ENCODE results near the gene ATG3. TPM values are rescaled to one million over a fixed set of nuclear protein-coding genes. Genes with fewer than 3 reads are reported as not detected.
"Not testable (repeated sequence)": the region's sequence is repeated elsewhere in the genome, so short reads cannot be mapped to it uniquely, and the experiment has no call there.

ATG3 gene
- total and polyA plus RNA-seq, 2 of the 8 experiments (the other 6 are each of a cell fraction or from before 2014, with no cell fraction given), result 27.3 to 55.3 TPM

GRCh38 chr3:112494448-112494767 lies 67.4 kb downstream of the ATG3 start:
- H2BK5ac ChIP-seq (ENCODE audit: low read depth, low read length); H2BK12ac ChIP-seq (ENCODE audit: low read depth, low read length); H3K36me3 ChIP-seq (ENCODE audit: control insufficient read depth in 2 of 4, insufficient read depth in 4 of 4, low read length in 3 of 4); H4K91ac ChIP-seq (replicated peaks; ENCODE audit: insufficient read length, low read length); H2AK5ac ChIP-seq (ENCODE audit: low read depth, low read length); H3K9me3 ChIP-seq (ENCODE audit: insufficient read depth in 2 of 2, low read depth in 1 of 2, low read length in 1 of 2); H3K4me2 ChIP-seq (ENCODE audit: insufficient read depth in 1 of 2, low read depth in 2 of 2, low read length in 2 of 2); H4K8ac ChIP-seq (ENCODE audit: extremely low read depth, insufficient read depth, low read length); H2BK120ac ChIP-seq (replicated peaks; ENCODE audit: low read depth, low read length); H2AFZ ChIP-seq (ENCODE audit: low read length); H3K79me2 ChIP-seq (ENCODE audit: control insufficient read depth in 1 of 2, insufficient read depth in 2 of 2, low read length in 2 of 2); H2BK15ac ChIP-seq (ENCODE audit: low read length); H3K23me2 ChIP-seq (ENCODE audit: low read depth, low read length); H3K14ac ChIP-seq (ENCODE audit: insufficient read length); H3K4ac ChIP-seq (replicated peaks; ENCODE audit: insufficient read length, low read depth, low read length); FAIRE-seq; H2BK20ac ChIP-seq (ENCODE audit: low read length); H3K18ac ChIP-seq (ENCODE audit: extremely low read depth, low read length); DNase-seq (ENCODE audit: low read depth in 1 of 2, low spot score in 2 of 2); H4K20me1 ChIP-seq (replicated peaks in 1 of 2; ENCODE audit: control insufficient read depth in 1 of 2, insufficient read depth in 2 of 2, low read length in 2 of 2); H3K4me1 ChIP-seq (replicated peaks in 1 of 4; ENCODE audit: control insufficient read depth in 3 of 4, insufficient read depth in 4 of 4, low read length in 3 of 4); H3K23ac ChIP-seq (ENCODE audit: insufficient read length); H3K79me1 ChIP-seq (ENCODE audit: low read depth, low read length); H3K27ac ChIP-seq (ENCODE audit: low read depth, low read length); H3K4me3 ChIP-seq (ENCODE audit: extremely low read depth in 1 of 4, insufficient read depth in 2 of 4, low read depth in 3 of 4, low read length in 4 of 4); CTCF ChIA-PET (ENCODE audit: partially characterized antibody); H3K9ac ChIP-seq (replicated peaks in 1 of 4; ENCODE audit: extremely low read depth in 1 of 4, low read depth in 3 of 4, low read length in 3 of 4); H3K27me3 ChIP-seq (replicated peaks in 1 of 4; ENCODE audit: control insufficient read depth in 3 of 4, extremely low read depth in 1 of 4, insufficient read depth in 3 of 4, low read length in 3 of 4); H4K5ac ChIP-seq (ENCODE audit: insufficient read length, low read depth, low read length); H3K56ac ChIP-seq (replicated peaks; ENCODE audit: insufficient read length, low read depth, low read length): not testable (repeated sequence)
- WGBS, 2 experiments (ENCODE audit: extremely low coverage in 1 of 2, insufficient coverage in 1 of 2, insufficient read length in 1 of 2, insufficient replicate concordance in 2 of 2, low coverage in 1 of 2, low lambda C conversion rate in 2 of 2, missing lambda C conversion rate in 1 of 2), result 98% methylated on average over 3 of the region's 3 CpGs; no CpG with 5 or more reads in 1 of the 2 experiments
- POLR2A ChIA-PET (ENCODE audit: partially characterized antibody), result interaction anchor here (0.6 kb wide), 1 partner anchor 48 kb away, joined by 4 read pairs; no protein-coding TSS in a partner anchor
